Germinal center (tissue), 1 donor: ENCODE data around the gene CLCN3.
A peak's percentile ranks its signal among the peaks of the same experiment; 100 is the strongest.
"Not testable (repeated sequence)": the region's sequence is repeated elsewhere in the genome, so short reads cannot be mapped to it uniquely, and the experiment has no call there.

ENCODE experiments used
- DNase-seq: peaks from one replicate; pipeline ENCODE4 v3.0.0; 2012; ENCODE audit warnings: mixed read lengths, low spot score

The CLCN3 gene

DNA sequence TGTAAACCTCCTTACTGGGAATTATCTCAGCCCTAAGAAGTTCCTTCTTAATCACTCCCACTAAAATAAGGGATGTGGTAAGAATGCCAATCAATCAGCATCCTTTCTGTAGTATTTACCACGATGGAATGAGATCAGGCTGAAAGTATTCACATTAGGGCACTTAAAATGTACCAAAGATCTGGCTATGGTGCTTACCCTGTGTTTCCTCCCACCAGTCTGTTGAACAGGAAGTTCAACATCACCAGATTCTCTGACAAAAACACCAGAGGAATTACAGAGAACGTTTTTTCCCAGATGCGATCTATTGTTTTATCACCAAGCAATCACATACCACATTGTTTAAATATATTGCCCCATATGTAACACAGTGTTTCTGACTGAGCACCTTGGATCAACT lies 2.1 kb upstream of the CLCN3 start:
- DNase-seq, result no peak

GRCh38 chr4:169618986-169619385 lies 1.4 kb upstream of the CLCN3 start:
- DNase-seq, result no peak

DNA sequence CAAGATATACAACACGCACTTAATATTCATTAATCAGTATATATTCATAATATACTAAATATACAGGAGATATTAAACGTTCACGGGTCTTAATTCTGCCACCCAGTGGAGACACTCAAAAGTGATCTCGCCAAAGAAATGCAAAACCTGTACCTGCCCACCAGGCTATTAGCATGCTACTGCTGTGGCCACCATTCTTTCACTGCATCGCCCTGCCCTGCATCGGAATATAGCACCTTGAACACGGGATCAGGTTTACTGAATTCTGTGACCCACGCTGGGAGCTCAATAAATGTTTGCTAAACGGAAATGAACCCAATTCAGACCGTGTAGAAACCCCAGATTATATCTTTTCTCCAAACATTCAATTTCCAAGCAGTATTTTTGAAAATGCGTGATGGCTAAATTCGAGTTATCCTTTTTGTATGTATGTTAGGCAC lies 840 bp upstream of the CLCN3 start:
- DNase-seq, result peak; percentile 71

GRCh38 chr4:169620880-169621248 lies 486 bp downstream of the CLCN3 start:
- no peak for DNase-seq

DNA sequence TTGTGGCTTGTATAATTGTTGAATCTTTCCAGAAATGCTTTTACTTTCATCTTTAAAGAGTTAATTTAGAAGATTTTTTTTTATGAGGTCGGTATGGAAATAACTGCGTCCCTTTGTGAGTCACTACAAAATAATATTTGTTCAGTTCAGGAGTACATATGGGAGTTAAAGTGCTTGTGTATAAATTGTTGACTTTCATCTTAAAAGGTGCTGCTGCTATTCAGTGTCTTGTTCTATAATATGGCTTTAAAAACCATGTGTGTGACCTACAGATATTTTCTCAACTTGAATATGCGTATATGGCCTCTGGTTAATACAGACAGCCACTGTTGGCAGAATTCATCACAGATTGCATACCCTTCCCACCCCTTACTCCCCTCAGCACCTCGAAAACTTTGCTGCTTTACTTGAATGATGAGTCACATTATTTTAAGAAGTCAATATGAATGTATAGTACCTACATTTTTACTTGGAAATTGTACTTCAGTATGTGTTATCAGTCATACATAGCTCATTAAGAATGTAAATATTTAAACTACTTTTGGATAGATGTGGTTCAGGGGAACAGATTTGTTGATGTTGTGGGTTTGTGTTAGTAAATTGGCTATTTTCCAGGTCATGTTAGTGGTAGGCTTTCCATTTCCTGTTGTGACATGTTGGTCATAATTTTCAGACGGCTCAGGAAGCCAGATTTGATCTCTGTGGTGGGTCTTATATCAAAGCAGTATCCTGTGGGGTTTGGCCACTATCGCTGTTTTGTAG lies 1.5 kb downstream of the CLCN3 start:
- DNase-seq, result no peak

GRCh38 chr4:169622566-169622965 lies 2.2 kb downstream of the CLCN3 start:
- DNase-seq, result no peak

DNA sequence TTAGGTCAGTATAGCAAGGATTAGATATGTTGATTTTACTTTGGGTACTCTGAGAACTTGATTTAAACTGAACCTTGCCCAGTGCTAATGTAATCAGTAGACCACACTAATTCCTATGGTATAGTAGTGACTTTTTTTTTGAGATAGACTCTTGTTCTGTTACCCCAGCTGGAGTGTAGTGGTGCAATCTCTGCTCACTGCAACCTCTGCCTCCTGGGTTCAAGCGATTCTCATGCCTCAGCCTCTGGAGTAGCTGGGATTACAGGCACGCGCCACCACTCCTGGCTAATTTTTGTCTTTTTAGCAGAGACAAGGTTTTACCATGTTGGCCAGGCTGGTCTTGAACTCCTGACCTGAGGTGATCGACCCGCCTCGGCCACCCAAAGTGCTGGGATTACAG lies 3.6 kb downstream of the CLCN3 start:
- not testable (repeated sequence) for DNase-seq

DNA sequence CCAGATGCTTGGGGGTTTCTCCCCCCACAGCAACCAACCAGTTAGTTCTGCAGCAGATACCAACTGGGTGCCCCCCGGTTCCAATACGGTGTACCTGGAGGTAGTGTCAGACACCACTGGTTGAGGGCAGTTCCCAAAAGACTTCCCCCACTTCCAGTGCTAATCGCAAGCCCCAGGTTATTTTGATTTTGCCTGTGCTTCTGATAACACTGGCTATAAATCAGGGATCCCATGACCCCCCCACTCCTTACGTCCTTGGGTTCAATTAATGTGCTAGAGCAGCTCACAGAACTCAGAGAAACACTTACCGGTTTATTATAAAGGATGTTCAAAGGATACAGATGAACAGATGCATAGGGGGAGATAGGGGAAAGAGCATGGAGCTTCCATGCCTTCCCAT lies 5.5 kb downstream of the CLCN3 start:
- DNase-seq, result no peak

DNA sequence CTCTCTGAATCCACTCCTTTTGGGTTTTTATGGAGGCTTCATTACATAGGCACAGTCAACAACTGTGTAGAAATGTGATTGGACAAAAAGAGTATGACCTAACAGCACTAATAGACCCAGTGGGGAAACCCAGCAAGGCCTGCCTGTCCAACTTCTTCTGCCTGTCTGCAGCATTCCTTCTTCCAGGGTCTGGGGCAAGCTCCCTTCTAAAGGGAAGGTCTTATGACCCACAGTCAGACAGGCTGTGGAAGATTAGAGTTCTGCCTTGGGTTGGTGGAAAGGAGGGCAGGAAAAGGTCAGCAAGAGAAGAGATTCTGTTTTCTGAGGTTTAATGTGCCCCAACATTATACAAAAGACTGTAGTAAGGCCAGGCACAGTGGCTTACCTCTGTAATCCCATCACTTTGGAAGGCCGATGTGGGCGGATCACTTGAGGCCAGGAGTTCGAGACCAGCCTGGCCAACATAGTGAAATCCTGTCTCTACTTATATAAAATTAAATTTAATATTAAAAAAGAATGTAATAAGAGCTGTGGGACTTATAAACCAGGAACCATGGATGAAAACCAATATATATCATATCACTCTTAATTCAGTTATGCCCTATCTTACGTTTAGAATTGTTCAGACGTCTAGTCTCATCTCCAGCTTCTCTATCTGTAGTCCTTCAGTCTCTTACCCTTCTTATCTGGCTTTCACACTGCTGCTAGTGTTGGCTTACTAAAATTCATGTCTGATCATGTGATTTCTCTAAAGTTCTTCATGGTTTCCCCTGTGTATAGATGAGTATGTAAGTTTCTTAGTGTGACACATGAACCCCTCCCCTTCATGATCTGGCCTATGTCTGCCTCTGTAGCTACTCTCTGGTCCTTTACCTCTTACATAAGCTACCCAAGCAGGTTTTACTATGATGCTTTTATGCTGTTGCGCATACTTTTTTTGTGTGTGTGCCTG lies 6.2 kb downstream of the CLCN3 start:
- no peak for DNase-seq

- DNase-seq, result no peak
Observed at GRCh38 chr4:169627307-169627706, 6.9 kb downstream of the CLCN3 start.

DNA sequence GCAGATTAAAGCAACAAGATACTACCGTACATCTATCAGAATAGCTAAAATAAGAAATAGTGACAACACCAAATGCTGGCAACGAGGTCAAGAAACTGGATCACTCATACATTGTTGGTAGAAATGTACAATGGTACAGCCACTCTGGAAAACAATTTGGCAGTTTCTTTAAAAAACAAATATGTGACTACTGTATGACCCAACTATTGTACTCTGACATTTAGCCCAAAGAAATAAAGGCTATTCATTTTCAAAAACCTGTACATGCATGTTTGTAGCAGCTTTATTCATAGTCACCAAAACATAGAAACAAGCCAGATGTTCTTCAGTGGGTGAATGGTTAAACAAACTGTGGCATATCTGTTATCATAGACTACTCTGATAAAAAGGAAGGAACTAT lies 8.2 kb downstream of the CLCN3 start:
- no peak for DNase-seq

DNA sequence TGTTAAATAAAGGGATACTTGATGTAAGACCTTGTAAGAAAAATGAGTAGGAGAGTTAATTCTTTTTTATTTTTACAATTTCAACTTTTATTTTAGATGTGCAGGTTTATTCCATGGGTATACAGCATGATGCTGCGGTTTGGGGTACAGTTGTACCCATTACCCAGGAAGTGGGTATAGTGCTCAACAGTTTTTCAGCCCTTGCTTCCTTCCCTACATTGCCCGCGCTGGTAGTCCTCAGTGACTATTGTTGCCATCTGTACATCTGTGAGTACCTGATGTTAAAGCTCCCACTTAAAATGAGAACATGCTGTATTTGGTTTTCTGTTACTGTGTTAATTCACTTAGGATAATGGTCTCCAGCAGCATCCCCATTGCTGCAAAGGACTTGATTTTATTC lies 9.7 kb downstream of the CLCN3 start:
- no peak for DNase-seq

- DNase-seq, result no peak
Observed at GRCh38 chr4:169632896-169633295, 12.5 kb downstream of the CLCN3 start.

DNA sequence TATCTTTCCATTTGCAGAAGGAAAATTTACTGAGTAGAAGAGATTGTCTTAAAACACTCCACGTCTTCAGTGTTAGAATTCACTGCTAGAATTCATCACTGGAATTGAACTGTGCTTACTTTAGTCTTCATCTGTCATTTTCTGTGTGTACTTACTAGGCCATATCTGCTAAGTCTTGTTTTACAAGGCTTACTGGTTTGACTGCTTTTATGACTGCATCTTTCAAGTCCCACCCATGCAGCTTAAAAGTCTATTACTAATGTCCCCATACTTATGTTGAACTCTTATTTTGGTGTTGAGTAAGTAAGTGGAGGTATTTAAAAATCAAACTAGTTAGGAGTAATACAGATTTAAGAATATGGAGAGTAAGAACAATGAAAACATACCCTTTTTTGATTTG lies 14.6 kb downstream of the CLCN3 start:
- no peak for DNase-seq

DNA sequence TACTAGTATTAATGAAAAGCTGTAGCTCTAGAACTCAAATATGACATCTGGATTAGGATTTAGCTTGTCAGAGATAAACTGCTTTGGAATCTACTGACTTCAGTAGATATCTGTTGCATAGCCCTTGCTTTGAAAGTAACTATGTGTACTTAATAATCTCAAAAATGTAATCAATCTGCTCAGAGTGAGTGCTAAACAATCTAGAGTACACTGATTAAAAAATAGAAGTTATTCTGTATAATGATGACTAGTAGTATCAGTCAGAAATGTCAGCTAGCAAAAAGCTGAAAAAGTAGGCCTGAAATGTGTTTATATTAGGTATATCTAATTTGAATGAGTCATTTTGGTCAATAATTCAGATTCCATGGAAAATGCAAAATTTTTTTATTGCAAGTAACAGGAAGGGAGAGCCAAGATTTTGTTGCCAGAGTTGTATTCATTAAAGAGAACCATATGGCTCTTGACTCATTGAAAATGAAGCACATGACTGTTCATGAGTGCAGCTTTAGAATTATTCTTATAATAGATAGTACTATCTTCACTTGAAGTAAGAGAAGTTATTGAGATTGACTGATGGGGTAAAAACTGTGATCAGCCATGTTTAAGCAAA lies 20.0 kb downstream of the CLCN3 start:
- no peak for DNase-seq

DNA sequence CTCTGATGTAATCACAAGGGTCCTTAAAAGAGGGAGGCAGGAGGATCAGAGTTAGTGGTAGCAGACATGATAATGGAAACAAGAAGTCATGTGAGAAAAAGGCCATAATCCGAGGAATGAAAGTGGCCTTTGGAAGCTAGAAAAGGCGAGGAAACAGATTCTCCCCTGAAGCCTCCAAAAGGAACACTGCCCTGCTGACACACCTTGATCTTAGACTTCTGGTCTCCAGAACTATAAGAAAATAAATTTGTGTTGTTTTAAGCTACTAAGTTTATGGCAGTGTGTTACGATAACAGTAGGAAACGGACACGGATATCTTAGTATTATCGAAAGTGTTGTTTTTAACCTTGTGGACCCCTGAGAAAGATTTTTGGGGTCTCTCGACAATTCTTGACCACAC lies 24.4 kb downstream of the CLCN3 start:
- no peak for DNase-seq

DNA sequence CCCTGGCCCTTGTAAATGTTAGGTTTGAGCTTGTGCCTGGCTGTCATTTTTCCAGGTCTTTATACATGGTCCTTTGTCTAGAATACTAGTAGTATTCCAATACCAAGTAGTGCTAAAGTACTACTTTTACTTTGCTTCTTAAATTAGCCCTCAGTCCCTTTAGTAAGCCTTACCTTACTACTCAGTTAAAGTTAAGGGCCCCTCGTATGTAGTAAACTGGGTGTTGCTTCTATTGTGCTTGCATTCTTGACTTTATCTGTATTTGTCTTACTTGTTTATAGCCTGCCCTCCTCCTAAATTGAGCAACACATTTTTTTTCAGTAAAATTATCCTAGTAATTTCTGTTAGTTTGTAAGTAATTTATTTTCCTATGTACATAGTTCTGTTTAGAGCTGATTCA lies 25.2 kb downstream of the CLCN3 start:
- DNase-seq, result no peak

DNA sequence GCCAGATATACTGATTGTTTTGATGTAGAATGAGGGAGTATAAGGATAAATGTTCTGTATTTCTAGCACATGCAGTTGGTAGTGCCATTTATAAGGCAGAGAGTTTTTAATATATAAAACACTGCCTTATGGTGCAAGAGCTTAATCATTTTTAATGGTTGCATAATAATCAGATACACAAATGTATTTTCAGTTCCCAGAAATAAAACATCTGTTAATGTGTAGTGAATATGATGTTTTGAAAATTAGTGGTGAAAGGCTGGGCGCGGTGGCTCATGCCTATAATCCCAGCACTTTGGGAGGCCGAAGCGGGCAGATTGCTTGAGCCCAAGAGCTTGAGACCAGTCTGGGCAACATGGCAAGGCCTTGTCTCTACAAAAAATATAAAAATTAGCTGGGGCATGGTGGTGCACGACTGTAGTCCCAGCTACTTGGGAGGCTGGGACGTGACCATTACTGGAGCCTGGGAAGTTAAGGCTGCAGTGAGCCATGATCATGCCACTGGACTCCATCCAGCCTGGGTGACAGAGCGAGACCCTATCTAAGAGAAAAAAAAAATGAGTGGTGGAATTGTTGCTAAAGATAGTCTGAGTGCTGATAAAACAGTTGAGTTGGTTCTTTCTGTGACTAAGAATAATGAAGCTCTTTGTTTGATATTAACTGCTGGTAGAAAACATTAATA lies 29.3 kb downstream of the CLCN3 start:
- DNase-seq, result no peak

GRCh38 chr4:169650227-169650936 lies 30.0 kb downstream of the CLCN3 start:
- no peak for DNase-seq

GRCh38 chr4:169652535-169652934 lies 32.2 kb downstream of the CLCN3 start:
- DNase-seq, result no peak

DNA sequence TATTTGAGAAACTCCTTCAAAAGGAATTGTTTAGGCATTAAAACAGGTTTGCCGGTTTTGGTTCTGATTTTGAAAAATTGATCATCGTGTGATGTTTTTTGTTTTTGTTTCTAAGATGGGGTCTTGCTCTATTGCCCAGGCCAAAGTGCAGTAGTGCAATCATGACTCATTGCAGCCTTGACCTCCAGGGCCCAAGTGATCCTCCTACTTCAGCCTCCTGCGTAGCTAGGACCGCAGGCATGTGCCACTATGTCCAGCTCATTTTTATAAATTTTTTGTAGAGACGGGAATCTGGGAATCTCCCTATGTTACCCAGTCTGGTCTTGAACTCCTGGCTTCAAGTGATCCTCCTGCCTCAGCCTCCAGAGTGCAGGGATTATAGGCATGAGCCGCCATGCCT lies 35.0 kb downstream of the CLCN3 start:
- DNase-seq, result no peak
